Sciatic nerve (tissue), 2 donors: ENCODE results near the gene SIL1. TPM values are rescaled to one million over a fixed set of nuclear protein-coding genes. Genes with fewer than 3 reads are reported as not detected.

Experiments used
- ATAC-seq: fragments of 200-7000 bp; cut with Tn5 transposase; one replicate; pipeline ENCODE4 v1.9.1; 2020; ENCODE audit warnings: mild to moderate bottlenecking, moderate library complexity
- DNase-seq: peaks from one replicate; pipeline ENCODE4 v3.0.0-alpha.2; 2020; ENCODE audit warnings: low spot score
- intact Hi-C: fragments of 100-400 bp; cut with DNase I; formaldehyde crosslinking; loops from one replicate; pipeline ENCODE4 v1.14.2; 2022
- total RNA-seq: library from RNA; stranded (reverse); fragmentation: NEBNext Ultra II Directional; extraction: Animal tissue kit (Norgen Biotek cat#: 25700); gene quantifications from one replicate; pipeline ENCODE4 v1.2.1, GENCODE V29; 2021
- donor health status: DM: no; HTN: no; CAD: no.
- donor health status: DM: no; HTN: no; CAD: no.

SIL1 gene
- total RNA-seq, 1 donor from 2014 or later = 54.7 TPM

DNA sequence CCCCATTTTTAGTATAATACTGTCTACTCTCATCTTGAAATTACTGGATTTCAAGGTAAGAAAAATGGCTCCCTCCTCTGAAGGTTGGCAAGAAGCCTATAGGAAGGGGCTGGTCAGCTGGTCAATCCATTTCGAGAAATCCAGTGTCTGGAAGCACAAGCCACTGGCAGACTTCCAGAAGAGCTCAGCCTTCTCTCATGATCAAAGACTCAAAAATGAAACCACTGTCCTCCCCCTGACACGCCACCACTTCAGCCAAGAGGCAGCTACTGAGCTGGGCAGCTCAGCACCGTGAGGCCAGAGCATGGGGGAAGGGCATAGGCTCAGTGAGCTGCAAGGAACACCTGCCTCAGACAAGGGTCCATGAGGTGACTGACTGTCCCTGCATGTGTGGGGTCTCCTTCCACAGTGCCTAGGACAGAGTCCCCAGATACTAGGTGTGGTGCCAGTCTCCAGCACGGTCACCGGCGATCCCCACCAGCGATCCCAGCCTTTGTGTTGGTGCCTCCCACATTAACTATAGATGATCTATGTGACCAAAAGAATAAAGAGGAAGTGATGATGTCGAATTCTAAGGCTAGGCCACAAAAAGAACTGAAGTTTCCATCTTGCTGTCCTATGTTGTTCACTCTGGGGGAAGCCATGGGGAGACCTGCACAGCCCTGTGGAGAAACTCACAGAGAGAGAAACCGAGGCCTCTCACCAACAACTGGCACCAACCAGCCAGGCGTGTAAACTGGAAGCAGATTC lies 222.9 kb downstream of the SIL1 start:
- peak; percentile 75 for DNase-seq
- ATAC-seq = peak; percentile 80
- intact Hi-C loops = no loop called here

DNA sequence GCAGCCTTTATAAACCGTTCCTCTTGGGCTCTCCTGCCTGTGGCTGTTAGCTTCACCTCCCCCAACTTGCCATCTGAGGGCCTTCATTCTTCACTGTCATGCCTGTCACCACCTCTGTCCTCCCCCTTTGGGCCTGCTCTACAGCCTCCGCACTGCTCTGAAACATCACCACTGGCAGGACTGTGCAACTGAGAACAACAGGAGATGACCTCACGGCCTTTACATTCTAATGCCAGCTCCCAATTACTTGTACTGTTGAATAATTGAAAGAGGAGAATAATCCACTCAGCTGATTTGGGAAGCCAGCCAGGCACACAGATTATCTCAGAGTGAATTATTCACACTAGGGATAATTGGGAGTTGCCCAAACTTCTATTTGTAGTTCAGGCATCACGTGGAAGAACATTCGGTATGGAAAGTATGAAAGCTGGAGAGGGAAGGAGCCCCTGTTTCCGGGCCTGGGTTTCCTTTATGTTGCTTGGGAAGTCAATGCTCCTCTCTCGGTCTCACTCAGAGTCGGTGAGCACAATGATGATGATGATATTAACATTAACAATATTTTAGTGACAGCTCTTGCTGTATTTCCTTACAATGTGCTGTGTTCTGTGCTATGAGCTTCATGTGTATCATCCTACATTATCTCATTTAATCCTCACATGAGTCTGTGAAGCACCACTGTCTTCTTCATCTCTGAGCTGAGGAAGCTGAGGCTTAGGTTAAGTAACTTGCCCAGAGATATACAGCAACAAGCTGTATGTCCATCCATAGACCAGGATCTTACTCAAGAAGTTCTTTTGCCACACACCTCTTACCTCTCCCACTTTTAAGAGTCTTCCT lies 223.7 kb downstream of the SIL1 start:
- DNase-seq = no peak
- peak; percentile 61 for ATAC-seq
- intact Hi-C loops = no loop called here

DNA sequence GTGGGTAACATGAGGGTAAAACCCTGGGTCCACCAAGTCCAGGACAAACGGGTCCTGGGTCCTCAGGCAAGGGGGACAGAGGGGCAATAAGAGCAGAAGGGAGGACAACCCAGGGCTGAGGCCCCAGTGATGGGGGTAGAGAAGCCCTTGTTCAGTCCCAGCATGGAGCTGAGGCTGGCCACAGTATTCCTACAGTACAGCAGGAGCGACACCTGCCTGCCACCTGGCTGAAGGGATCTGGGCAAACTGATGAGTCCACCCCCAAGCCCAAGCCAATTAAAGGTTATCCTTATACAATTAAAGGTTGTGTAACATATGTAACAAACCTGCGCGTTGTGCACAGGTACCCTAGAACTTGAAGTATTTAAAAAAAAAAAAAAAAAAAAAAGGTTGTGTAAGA lies 225.3 kb downstream of the SIL1 start:
- DNase-seq (no peak), ATAC-seq (no peak)
- intact Hi-C loops = no loop called here

DNA sequence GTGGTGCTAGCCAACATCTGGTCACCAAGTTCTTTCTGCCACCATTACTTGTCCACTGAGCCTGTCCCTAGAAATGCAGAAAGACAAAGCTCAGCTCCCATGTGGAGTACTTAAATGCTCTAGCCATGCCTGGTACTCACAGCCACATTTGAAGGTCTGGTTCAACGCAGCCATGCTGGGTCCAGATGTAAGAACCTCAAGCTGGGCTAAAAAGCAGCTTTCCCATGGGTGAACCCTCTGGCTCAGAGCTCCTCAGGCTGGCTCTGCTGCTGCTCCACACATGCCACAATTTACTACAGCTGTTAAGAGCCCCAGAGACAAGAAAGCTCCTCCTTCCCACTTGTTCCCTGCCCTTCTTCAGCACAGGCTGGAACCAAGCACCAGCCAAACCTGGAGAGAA lies 225.9 kb downstream of the SIL1 start:
- ATAC-seq (no peak), DNase-seq (no peak)
- intact Hi-C loops = no loop called here

DNA sequence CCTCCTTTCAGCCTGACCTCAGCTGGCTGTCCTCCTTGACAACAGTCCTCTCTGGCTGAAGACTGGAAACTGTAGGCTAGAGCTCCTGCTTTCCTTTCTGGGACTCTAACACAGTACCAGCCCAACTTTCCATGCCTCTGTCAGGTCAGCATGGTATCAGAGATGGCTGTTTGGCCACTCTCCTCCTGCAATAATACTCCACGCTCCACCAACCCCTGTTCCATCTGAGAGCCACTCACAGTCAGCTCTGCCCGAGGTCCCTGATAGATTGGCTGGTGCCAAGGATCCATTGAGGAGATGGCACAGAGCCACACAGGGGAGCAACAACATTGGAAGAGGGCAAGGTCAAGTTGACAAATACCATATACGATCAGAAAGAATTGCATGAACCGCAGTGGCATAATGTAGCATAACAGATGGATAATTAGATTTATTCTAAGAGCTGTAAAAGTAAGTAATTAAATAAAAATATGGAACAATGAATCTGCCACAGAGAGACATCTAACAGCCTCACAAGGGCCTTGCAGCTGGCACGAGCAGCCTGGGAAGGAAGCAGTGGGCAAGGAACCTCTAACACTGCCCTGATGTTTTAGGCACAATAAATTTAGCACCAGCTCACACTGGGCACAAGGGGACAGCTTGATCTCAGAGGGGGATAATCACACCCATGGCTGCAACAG lies 228.7 kb downstream of the SIL1 start:
- intact Hi-C loops = no loop called here
- no peak for ATAC-seq

DNA sequence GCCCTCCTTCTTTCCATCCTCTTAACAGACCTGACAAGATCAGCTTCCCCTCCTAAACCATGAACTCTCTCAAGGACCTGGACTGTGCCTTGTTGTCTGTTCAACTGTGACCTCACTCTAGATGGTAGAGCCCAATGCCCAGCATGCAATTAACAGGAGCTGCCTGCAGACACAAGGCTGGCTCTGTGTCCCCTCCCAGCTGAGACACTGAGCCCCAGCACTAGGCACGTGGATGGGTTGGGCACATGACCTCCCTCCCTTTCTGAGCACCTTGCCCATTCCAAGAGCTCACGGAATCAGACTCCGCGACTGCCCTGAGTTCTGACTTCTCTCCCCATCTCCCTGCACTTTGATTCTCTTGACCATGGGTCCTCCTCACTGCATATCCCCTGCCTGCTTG lies 229.6 kb downstream of the SIL1 start:
- intact Hi-C loops = no loop called here
- DNase-seq (no peak), ATAC-seq (no peak)

More for the DNA sequence above, 228.7 kb downstream of the SIL1 start:
- DNase-seq = no peak

DNA sequence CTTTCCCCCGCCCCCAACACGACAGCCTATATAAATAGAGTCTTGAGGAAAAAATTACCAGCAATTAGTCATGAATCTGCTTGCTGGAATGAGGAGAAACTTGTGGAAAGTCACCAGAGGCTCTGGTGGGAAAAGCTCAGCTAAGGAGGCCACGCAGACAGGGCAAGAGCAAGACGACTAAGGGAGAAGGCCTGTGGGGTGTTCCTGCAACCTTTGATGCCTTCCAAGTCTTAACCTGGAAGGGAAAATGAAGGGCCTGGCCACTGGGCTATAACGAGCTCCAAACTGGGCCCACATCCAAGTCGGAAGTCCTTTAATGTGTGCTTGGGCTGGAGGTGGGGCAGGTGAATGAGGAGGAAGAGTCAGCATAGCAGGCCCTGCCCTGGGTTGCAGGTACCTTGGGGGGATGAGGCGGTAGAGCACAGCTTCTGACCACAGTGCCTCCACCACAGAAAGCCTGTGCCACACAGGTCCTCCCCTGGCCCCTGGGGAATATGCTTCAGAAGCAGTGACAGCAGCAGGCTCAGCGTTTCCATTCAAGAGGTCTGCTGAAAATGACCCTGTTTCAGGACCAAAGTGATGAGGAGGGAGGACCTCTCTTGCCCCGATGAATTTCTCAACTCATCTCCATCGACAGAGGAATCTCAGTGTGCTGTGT lies 230.2 kb downstream of the SIL1 start:
- intact Hi-C loops = no loop called here
- ATAC-seq = no peak

DNA sequence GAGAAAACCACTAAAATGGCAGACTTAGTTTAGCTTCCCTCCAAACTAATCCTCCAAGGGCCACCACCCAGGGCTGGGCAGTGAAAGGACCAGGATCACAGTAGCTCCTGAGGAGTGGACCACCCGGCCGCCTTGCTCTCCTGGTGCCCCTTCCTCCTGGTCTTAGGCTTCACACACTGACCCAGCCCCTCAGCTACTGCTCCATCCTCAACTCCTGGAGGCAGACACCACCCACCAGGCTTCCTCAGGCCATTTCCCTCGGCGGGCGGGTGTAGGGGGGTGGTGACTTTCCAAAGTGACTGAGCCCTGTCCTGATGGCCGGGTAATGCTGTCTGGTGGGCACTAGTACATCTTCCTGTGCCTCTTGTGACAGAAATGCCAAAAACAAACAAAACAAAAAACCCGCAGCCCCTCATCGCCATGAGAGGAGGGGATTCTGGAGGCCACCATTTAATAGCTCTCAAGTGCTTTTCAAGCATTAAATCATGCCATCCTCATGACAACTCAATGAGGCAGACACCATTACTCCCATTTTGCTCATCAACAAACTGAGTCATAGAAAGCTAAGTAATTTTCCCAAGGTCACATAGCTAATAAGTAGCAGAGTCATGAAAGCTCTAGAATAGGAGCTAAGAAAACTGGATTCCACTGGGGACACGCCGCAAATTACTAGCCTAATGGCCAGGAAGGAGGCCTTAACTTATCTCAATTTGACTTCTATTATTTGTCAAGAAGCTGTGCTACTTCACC lies 231.8 kb downstream of the SIL1 start:
- intact Hi-C loops = no loop called here
- DNase-seq (no peak), ATAC-seq (no peak)

More for the DNA sequence above, 230.2 kb downstream of the SIL1 start:
- no peak for DNase-seq

DNA sequence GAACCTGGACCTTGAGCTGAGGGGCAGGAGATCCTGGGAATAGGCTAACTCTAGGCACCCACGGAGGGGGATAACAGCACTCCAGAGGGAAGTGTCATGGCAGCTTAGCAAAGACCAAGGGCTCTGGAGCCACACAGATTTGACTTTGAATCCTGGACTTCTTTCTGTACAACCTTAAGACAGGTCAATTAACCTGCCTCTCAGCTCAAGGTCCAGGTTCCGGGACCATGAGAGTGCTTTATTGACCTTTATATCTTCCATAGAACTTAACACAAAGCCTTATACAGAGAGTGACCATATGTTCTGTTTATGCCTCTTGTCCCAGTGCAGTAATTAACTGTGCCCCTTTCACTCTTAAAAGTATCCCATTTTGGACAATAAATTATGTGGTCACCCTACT lies 232.5 kb downstream of the SIL1 start:
- ATAC-seq (no peak), DNase-seq (no peak)
- intact Hi-C loops = no loop called here

DNA sequence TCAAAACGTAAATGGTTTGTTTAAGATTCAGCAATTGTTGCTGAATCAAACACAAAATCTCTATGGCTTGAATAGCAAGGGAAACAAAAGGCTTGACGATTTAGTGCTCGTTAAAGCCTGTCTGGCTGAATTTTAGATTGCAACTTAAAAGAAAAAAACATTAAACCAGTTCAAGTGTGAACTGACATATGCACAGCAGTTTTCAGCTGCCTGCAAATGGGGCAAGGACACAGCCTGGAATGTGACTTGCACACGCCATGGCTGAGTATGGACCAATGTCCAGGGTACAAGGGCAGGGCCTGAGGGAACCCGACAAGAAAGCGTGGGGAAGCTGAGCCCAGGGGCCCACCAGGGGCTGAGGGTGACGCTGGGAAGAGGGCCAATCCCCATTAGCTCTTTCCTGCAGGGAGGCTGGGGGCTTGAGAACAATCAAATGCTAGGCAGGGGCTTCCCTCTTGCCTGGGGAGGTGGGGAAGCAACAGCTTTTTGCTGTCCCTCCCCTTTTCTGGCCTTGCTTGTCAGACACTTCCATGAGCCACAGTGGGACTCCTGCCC lies 233.4 kb downstream of the SIL1 start:
- ATAC-seq = no peak
- no peak for DNase-seq
- intact Hi-C loops = no loop called here

DNA sequence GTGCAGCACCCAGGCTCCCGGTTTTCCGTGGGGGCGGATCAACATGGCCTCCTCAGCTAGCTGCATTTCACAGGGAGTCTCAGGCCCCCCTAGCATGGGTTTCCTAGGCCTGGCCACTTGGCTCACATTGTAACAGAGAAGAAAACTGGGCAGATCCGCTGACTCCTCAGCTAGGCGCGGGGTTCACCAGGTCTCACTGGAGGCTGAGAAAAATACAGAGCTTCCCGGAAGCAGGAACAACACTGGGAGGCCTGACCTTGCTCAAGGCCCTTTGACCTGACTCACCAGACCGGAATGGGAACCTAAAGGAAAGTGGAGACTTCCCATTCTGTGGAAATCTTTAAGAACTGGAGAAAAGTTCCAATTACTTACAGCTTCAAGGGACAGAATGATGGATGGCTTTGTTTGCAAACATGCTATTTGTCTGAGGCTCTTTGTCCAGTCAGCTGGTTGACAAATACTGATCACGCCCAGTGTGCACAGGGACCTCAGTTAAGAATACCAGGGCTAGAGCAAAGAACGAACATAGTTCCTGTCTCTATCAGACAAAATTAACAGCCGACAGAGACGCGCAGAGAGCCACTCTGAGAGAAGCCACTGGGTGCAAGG lies 234.3 kb downstream of the SIL1 start:
- ATAC-seq = no peak
- intact Hi-C loops = no loop called here
- DNase-seq = no peak

DNA sequence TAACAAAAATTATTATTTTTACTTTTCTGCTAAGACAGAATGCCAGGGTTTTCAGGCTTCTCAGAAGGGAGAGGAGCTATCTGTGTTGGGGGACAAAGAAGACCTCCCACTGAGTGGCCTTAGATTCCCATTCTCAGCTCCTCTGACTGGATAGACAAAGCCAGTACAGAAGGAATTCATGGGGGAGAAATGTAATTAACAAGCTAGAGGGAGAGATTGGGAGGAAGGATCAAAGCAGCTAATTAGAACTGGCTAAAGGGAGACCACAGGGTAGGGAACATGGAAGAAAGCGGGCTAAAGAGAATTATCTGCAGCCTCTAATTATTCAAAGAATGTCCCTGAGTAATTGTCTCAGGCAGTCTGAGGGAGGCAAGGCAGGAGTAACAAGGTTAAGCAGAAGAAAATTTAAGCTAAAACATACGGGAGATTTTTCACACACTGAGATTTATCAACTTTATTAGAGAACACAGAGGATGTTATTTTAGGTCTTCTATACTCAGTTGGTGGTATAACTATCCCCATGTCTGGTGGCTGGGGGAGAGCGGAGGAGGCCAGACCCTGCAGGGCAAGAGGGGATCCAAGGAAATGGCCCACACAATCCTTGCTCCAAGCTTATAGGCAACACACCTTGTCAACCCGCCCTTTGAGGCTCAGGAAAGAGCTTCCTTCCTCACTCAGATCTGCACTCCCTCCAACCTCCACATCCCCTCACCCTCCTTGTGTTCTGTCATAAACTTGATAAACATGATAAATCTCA lies 235.4 kb downstream of the SIL1 start:
- DNase-seq (no peak), ATAC-seq (no peak)
- intact Hi-C loops = no loop called here

DNA sequence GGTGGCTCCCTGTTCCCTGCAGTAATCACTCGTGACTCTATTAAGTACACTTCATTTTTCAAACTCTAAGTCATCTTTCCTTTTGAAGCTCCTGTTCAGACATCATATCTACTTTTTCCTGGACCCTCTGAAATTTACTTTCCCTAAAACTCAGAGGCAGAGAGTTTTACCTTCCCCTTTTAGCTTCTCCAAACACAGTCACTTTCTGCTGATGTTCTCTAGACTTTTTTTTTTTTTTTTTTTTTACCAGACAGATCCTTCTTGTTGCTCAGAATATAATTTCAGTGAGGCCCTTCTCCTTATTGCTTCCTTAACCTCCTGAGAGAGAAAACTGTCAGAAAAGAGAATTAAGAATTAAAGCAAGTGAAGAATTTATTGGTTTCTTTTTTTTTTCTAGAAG lies 236.4 kb downstream of the SIL1 start:
- ATAC-seq (no peak), DNase-seq (no peak)
- intact Hi-C loops = no loop called here

DNA sequence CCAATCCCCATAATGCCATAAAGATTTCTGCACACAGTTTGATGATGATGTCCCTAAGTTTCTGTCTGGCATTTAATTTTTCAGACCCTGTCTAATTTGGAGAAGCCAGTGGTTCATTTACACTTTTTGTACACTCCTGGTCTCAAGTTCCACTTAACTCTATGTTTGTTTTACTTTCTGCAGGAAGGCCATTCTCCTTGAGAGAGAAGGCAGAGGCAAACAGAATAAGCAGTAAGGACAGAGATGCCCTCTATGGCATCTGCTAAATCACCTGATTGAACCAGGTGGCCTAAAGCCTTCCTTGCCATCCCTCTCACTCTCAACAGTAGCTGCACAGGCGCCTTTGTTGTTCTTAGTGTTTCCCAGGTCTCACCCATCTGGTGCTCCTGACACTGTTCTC lies 236.9 kb downstream of the SIL1 start:
- ATAC-seq (no peak), DNase-seq (no peak)
- intact Hi-C loops = no loop called here

DNA sequence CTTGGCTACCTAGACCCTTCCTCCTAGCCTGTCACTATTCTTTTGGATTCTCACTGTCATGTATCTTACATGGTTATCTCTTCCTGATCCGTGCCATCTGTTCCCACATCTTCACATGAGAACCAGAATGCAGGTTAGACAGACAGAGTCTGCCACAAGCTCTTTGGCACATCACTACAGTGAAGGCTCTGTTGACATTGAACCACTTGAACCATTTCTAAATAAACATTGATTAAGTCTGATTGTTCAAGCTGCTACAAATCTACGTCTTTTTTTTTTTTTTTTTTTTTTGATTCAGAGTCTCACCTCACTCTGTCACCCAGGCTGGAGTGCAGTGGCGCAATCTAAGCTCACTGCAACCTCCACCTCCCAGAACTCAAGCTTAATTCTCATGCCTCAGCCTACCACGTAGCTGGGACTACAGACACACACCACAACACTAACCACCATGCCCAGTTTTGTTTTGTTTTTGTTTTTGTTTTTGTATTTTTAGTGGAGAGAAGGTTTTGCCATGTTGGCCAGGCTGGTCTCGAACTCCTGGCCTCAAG lies 237.9 kb downstream of the SIL1 start:
- ATAC-seq (no peak), DNase-seq (no peak)
- intact Hi-C loops = no loop called here

DNA sequence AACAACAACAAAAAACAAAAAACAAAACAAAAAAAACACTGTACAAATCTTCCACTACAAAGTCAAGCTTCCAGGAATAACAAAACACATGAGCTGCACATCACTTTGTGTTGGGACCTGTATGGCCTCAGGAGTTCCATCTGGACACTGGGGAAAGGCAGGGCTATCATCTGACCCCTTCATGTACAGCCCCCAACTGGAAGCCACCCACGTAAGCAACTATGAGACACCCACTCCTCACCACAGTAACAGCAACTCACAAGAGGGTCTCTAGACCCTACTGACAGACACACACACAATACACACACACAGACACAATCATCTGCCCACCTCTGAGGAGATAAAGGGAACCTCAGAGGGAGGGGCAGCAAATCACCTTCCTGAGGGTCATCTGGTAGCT lies 241.4 kb downstream of the SIL1 start:
- intact Hi-C loops = no loop called here
- ATAC-seq (no peak), DNase-seq (no peak)

DNA sequence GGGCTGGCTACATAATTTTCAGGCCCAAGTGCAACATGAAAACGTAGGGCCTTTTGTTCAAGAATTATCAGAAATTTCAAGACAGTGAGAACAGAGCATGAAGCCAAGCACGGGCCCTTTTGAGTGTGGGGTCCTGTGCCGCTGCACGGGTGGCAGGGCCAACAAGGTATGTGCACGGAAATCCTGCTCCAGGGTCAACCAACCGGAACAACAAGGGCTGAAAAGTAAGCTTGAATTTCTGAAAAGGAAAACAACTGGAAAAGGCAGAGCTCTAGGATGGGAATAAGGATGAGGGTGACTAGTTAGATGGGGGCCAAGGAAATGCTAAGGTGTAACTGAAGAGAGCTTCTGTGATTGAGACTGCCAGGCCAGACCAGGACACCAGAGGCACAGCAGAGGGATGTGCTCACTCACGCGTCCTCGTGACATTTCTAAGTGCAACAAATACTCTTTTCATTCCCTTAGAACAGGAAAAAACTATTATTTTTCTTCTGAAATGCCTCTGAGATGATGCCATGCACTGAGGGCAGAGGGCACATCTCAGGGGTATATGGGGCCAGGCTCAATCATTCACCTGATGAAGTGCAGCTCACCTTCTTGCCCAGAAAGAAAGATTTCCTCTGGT lies 242.4 kb downstream of the SIL1 start:
- peak; percentile 17 for ATAC-seq
- no peak for DNase-seq
- intact Hi-C loops = no loop called here
